Measurements from ENCODE around the gene SLCO1B1.
"Not testable (repeated sequence)": the region's sequence is repeated elsewhere in the genome, so short reads cannot be mapped to it uniquely, and the experiment has no call there.

Gene SLCO1B1, protein sequence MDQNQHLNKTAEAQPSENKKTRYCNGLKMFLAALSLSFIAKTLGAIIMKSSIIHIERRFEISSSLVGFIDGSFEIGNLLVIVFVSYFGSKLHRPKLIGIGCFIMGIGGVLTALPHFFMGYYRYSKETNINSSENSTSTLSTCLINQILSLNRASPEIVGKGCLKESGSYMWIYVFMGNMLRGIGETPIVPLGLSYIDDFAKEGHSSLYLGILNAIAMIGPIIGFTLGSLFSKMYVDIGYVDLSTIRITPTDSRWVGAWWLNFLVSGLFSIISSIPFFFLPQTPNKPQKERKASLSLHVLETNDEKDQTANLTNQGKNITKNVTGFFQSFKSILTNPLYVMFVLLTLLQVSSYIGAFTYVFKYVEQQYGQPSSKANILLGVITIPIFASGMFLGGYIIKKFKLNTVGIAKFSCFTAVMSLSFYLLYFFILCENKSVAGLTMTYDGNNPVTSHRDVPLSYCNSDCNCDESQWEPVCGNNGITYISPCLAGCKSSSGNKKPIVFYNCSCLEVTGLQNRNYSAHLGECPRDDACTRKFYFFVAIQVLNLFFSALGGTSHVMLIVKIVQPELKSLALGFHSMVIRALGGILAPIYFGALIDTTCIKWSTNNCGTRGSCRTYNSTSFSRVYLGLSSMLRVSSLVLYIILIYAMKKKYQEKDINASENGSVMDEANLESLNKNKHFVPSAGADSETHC

DNA sequence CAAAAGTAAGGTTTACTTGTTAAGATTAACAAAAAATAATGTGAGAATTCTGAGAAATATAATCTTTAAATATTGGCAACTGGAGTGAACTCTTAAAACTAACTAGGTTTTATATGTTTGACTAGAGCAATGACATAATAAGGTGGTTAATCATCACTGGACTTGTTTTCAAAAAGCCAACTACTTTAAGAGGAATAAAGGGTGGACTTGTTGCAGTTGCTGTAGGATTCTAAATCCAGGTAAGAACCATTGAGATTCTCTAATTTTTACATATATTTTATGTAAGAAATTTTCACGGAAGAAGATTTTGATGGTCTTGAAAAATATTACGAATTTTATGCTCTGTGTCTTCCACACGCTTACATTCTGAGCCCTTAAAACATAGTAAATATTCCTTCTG lies at the start of gene SLCO1B1:
SLCO1B1 (plus strand) TSS at position 197 of the 400 bp plus-strand sequence. CDS start 10,381 bp downstream, outside the sequence.
- no peak for DNase-seq

DNA sequence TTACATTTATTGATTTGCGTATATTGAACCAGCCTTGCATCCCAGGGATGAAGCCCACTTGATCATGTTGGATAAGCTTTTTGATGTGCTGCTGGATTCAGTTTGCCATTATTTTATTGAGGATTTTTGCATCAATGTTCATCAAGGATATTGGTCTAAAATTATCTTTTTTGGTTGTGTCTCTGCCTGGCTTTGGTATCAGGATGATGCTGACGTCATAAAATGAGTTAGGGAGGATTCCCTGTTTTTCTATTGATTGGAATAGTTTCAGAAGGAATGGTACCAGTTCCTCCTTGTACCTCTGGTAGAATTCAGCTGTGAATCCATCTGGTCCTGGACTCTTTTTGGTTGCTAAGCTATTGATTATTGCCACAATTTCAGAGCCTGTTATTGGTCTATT lies 46.2 kb upstream of the SLCO1B1 start:
- not testable (repeated sequence) for DNase-seq

DNA sequence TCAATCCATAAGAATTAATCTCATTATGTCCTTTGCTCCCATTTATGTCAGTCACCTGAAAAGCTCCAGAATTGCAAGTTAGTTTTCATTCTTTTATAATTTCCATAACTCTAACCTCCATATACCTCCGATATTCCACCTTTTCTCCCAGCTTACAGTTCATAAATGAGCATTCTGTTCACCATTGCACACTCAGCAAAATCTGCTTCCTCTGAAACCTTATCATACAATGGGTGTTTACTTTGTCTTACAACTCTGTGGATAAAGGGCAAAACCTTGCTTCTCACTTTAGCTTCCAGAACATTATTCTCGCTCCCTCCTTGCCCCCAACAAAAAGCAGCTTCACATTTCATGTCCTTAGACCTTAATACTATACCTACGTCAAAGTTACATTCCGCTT lies 19.3 kb upstream of the SLCO1B1 start:
- no peak for DNase-seq

DNA sequence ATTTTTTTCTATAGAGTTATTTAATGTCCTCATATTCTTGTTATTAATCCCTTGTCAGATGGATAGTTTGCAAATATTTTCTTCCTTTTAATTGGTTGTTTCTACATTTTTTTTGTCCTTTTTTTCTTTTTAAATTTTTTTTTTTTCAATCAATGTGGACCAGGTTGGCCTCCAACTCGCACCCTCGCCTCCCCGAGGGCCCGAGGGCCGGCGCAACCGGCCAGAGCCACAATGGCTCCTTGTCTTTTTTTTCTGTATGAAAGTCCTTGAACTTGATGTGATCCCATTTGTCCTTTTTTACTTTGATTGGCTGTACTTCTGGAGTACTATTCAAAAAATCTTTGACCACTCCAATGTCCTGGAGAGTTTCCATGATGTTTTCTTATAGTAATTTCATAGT lies 17.7 kb upstream of the SLCO1B1 start:
- DNase-seq: no peak

DNA sequence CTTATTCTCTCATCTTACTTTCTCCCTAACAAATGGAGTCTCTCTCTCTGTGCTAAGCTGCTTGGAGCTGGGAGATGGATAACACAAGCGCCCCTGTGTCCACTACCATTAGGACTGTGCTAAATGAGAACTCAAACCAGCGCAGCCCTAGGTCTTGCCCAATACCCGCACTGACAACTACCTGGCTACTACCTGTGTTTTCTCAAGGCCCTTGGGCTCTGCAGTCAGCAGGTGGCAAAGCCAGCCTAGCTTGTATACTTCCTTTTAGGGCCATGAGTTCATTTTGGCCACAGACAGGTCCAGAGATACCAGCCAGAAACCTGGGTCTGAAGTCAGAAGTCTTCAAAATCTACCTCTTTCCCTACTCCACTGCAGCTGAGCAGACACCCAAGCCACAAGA lies 13.0 kb upstream of the SLCO1B1 start:
- DNase-seq: no peak

DNA sequence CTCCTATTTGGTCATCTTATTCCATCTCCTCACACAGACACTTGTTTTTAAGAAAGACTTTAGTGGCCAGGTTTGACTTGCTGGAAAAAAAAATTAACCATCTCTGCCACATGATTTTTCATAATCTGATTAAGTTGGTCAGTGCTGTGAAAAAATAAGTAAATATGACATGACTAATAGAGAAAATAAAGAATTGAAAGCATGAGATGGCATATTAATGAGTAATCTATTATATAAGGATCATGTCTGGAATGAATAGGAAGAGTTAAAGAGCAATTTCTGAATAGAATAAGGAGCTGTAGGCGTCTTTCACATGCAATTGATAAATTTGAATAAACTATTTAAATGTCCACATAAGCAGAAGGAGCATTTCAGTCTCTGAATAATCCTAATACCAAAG lies 12.2 kb upstream of the SLCO1B1 start:
- DNase-seq: no peak

DNA sequence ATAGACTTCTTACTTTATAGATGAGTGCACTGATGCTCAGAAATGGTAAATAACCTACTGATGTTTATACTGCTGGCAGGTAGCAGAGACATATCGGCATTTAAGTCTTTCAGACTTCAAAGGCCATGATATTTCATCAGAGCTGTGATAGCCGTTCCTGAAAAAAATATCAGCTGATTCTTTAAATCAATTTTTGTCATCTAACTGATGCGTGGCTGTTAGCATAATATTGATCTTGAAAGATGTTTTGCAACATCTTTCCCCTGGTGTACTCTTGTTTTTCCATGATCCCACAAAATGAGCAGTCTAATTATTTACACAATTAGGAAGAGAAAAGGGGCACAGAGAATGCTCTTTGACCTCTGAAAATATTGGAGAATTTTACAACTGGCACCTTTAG lies 1.6 kb upstream of the SLCO1B1 start:
- no peak for DNase-seq

DNA sequence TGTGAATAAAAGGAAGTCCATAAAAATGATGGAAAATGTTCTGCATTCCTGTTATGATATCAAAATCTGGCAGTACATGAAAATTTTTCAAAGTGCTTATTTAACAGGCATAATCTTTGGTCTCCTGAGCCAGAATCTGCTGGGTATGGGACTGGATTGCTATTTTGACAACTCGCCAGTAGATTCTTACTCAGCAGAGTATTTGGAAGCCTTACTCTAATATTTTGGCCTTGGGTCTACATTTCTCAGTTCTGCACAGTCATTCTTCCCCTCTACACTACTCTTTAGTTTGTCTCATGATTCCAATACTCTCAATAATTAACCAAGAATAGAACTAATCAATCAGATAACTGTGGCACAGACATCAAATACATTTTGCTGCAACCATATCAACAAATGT lies 1.1 kb upstream of the SLCO1B1 start:
- peak; percentile 1 for DNase-seq

DNA sequence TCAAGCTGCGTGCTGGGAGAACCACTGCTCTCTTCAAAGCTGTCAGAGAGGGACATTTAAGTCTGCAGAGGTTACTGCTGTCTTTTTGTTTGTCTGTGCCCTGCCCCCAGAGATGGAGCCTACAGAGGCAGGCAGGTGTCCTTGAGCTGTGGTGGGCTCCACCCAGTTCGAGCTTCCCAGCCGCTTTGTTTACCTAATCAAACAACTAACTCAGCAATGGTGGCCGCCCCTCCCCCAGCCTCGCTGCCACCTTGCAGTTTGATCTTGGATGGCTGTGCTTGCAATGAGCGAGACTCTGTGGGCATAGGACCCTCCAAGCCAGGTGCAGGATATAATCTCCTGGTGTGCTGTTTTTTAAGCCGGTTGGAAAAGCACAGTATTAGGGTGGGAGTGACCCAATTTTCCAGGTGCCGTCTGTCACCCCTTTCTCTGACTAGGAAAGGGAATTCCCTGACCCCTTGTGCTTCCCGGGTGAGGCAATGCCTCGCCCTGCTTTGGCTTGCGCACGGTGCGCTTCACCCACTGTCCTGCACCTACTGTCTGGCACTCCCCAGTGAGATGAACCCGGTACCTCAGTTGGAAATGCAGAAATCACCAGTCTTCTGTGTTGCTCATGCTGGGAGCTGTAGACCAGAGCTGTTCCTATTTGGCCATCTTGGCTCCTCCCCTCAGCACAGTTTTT lies 6.5 kb downstream of the SLCO1B1 start:
- not testable (repeated sequence) for DNase-seq

DNA sequence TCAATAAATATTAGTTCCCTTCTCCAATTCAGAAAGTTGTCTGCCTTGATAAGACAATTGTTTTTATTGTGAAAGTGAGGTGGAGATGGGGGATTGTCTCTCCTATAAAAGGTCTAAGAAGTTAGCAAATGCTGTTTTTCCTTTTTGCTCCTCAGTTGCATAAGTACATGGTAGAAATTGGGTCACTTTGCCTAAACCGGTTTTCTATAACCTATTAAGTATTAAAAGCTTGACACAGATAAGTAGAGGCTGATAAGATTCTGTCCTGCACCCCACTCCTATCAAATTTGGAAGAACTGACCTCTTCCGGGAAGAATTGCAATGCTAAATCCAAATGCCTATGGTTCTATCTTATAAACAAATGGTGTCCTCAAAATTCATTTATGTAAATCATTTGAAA lies 7.0 kb downstream of the SLCO1B1 start:
- DNase-seq: no peak

DNA sequence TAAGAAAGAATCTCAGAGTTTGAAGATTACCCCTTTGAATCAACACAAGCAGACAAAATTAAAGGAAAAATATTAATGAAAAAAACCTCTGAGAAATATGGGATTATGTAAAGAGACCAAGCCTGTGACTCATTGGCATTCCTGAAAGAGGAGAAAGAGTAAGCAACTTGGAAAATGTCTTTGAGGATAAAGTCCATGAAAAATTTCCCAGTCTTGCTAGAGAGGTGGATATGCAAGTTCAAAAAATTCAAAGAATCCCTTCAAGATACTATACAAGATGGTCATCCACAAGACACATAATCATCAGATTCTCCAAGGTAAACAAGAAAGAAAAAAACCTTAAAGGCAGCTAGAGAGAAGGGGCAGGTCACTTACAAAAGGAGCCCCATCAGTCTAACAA lies 13.3 kb downstream of the SLCO1B1 start:
- DNase-seq: no peak

DNA sequence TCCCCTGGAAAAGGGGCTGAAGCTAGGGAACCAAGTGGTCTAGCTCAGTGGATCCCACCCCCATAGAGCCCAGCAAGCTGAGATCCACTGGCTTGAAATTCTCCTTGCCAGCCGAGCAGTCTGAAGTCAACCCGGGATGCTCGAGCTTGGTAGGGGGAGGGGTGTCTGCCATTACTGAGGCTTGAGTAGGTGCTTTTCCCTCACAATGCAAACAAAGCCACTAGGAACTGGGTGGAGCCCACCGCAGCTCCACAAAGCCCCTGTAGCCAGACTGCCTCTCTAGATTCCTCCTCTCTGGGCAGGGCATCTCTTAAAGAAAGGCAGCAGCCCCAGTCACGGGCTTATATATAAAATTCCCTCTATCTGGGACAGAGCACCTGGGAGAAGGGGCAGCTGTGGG lies 18.9 kb downstream of the SLCO1B1 start:
- not testable (repeated sequence) for DNase-seq

DNA sequence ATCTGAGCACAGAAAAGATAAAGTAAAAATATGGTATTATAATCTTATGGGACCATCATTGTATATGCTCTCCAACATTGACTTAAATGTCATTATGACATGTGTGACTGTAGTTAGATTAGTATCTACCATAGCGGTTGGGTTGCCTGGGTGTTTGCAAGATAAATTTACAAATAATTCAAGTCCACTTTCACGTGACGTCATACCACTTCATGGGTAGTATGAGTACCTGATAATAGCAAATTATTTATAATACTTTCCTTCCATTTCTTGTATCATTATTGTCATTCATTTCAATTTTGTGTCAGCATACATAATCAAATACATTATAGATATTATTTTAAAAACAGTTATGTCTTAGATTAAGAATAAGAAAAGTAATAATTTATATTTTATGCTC lies 20.2 kb downstream of the SLCO1B1 start:
- DNase-seq: no peak

DNA sequence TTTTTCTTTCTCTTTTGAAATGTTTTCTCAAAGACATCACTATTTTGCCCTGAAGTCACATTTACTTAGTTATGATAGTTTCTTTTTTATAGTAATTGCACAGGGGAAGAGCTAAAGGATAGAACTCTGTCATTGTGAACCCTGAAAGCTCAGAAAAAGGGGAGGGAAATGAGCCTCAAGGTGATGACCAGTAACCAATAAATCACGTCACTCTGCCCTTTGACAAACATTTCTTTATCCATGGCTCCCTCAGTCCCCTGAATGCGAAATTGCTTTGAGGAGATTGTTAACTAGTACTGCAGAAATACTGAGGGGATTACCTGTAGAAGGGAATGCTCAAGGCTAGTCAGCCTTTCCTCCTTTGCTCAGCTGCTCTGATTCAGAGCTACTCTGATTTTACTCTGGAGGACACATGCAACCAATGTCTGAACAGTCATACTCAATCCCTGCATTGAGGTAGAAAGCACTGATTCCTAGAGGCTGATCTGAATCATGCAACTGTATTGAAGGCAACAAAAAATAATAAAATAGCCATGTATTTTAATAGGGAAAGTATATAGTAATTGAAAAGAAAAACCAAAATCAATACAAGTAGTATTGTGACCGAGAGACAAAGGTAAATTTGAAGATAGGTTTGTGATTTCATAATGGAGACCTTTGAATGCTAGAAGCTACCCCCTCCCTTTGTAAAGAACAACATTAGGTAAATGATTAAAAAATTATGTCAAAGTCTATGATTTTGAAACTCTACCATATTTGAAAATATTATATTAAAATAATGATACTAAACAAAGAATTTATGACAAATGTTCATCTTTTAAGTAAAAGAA lies 24.7 kb downstream of the SLCO1B1 start:
- no peak for DNase-seq

DNA sequence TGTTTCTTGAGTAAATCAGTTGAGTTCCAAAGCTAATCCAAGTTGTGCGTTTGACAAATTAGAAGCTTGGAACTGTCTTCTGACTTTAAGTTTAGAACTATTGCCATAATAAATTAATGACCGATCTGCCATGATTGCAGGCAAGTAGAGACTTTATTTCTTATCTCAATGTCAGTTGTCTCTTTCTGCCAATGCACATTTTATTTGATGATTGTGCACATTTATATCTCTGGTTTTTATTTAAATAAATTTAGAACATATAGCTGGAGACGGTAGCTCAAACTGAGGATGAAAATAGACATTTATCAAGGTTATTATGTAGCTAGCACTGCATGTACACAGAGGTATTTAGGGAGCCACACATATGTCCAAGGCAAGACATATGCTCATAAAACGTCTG lies 34.1 kb downstream of the SLCO1B1 start:
- no peak for DNase-seq

DNA sequence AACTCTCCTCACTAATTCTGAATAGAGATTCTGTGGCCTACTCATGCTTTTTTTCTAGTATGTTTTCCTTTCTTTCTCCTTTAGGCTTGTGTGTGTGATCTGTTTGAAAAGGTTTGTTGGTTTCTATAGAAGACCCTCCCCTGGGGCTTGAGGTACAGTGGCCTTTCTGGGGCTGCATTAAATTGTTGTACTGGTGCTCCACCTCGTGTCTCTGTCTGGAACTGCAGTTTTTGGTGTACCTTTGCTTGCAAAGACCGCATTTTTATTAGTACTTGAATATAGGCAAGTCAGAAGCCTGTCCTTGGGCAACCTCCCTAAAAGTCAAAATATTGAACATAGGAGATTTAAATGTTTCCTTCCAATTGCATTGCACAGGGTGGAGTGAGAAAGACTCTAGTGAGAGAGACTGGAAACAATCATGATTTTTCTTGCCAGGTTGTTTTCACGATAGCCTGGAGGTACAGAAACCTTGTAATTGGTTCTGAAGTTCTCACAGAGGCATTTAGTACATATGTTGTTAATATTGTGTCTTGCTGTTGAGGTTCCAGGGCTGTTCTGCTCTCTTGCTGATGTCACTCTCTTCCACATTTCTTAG lies 39.0 kb downstream of the SLCO1B1 start:
- DNase-seq: peak; percentile 22

DNA sequence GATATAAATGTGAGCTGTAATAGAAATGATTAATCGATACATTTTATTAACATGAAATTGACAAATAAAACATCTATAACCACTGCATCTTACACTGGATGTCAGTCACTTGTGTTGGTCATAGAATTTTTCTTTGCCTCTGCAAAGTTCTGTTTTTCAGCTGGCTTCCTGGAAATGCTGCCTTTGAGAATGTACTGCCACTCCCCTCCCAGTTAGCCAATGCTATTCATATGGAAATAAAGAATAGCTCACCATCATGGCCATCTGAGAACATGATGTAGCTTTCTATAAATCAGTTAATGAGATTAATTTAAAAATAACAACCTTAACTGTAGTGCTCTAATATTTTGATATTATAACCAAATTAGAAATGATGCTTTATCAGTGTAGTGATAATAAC lies 41.1 kb downstream of the SLCO1B1 start:
- no peak for DNase-seq

DNA sequence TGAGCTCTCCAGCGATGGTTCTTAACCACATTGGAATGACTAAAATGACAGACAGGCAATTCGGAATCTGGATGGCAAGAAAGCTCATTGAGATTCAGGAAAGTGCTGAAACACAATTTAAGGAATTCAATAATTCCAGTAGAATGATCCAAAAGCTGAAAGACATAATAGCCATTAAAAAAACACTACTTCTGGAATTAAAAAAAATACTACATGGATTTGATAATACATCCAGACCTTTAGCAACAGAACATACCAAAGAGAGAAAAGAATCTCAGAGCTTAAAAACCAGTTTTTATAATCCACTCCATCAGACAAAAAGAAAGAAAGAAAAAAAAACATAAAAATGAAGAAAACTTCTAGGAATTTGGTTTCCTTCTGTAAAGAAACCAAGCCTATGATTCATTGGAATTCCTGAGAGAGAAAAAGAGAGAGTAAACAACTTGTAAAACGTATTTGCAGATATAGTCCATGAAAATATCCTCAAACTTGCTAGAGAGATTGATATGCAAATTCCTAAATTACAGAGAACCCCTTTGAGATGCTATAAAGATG lies 52.8 kb downstream of the SLCO1B1 start:
- DNase-seq: no peak

DNA sequence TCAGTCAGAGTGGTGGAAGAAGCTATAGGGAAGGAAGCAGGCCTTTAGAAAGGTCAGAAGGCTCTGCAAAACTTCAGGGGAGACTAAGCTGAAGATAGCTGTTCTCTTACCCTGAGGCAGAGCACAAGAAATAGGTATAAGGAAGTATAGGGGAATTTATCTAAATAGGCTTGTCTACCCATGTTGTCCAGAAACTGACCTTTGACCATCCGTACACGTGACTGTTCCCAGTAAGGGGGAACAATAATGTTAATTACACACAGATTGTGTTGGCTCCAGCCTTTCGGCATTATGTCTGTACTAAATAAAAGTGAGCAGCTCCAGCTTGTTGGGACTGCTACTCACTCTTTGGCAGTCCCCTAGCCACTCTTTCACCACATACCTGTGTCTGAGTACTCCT lies 59.0 kb downstream of the SLCO1B1 start:
- DNase-seq: no peak

DNA sequence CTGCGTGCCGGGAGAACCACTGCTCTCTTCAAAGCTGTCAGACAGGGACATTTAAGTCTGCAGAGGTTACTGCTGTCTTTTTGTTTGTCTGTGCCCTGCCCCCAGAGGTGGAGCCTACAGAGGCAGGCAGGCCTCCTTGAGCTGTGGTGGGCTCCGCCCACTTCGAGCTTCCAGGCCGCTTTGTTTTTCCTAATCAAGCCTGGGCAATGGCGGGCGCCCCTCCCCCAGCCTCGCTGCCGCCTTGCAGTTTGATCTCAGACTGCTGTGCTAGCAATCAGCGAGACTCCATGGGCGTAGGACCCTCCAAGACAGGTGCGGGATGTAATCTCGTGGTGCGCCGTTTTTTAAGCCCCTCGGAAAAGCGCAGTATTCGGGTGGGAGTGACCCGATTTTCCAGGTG lies 83.4 kb downstream of the SLCO1B1 start:
- DNase-seq: not testable (repeated sequence)

DNA sequence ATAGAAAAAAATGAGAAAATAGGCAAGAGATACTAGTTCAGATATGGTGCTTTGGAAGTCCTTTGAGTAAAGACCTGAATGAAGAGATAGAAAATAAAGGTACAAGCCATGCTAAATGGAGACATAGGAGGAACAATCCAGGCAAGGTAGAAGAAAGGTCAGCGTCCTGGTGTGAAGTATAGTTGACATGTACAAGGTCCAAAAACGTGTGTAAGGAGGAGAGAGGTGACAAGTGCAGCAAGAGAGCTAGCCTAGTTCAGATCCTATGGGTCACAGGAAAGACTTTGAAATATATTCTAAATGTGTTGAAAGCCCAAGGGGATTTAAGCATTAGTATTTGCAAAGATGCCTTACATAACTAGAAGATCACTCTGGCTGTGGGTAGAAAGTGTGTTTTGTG lies 88.2 kb downstream of the SLCO1B1 start:
- DNase-seq: no peak

DNA sequence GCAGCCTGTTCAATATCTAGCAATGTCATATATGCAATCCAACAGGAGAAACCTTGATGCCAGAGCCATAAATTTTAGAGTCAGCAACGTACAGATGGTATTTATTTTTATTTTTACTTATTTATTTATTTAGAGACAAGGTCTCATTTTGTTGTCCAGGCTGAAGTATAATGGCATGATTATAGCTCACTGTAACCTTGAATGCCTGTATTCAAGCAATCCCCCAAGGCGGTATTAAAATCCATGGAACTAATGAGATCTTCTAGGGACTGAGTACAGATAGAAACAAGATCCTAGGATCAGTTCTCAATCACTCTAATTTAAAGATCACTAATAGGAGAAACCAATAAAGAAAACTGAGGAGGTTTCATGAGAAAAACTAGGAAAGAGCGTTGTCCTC lies 89.3 kb downstream of the SLCO1B1 start:
- DNase-seq: no peak

All from fibroblast of upper back skin (primary cell).